ENCODE results near the gene POU2AF3. TPM values are rescaled to one million over a fixed set of nuclear protein-coding genes. Genes with fewer than 3 reads are reported as not detected.

Gene POU2AF3
- polyA plus RNA-seq, 1 donor (not counting 4 experiments of a cell fraction or from before 2014, with no cell fraction given): not detected

DNA sequence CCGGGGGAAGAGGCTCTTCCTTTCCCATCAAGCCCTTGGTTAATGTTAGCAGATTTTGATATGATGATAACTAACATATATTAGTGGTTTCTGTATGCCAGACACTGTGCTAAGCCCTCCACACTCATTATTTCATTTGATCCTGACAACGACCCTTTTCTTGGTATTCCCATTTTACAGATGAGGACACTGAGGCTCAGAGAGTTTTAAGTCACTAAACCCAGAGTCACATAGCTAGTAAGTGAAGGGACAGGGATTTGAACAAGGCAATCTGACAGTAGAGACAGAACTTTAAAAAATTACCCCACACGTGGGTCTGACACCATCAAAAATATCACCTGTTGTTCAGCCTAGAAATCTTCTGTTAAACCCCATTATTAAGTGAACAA is 58.3 kb downstream of the POU2AF3 start:
- Histone ChIP-seq H3K36me3 (ENCODE audit: control insufficient read depth in 2 of 2, extremely low read depth in 1 of 2, insufficient read depth in 2 of 2, low read length in 2 of 2) (no peaks in the 10 kb centered on the region), H3K27me3 (ENCODE audit: control insufficient read depth, extremely low read depth, insufficient read depth, low read length) (no peaks in the 10 kb centered on the region), H3K4me3 (ENCODE audit: control insufficient read depth in 2 of 3, extremely low read depth in 1 of 3, insufficient read depth in 2 of 3, low read depth in 1 of 3, low read length in 3 of 3) (no peak overlapping the region), H2AFZ (ENCODE audit: control insufficient read depth, low read length) (no peak overlapping the region), H3K79me2 (ENCODE audit: control insufficient read depth, insufficient read depth, low read length) (no peaks in the 10 kb centered on the region), H3K4me2 (ENCODE audit: control insufficient read depth, extremely low read depth, insufficient read depth, low read depth, low read length) (no peak overlapping the region), H3K9me3 (ENCODE audit: control insufficient read depth, low read depth, low read length) (no peaks in the 10 kb centered on the region), H3K4me1 (ENCODE audit: control insufficient read depth, extremely low read depth, insufficient read depth, low read length) (peaks cover 3% of the 10 kb centered on the region), H3K27ac (ENCODE audit: control insufficient read depth, insufficient read depth, low read length) (no peak overlapping the region), H3K9me1 (ENCODE audit: control insufficient read depth, extremely low read depth, insufficient read depth, low read length) (no peaks in the 10 kb centered on the region), H3K9ac (ENCODE audit: control insufficient read depth, extremely low read depth, insufficient read depth, low read length) (no peak overlapping the region), H4K20me1 (ENCODE audit: control insufficient read depth, extremely low read depth, insufficient read depth, low read length) (no peaks in the 10 kb centered on the region)
- dilution Hi-C loops (cut with MboI; ENCODE audit: extremely low pct_ligation_motif_present, low sequenced_read_pairs): no loop called here
- TF ChIP-seq EZH2 (IDR thresholded peaks at IDR 0.05; ENCODE audit: low read length): no peak
- DNase-seq (ENCODE audit: low read depth, low spot score): no peak
- FAIRE-seq: no peak

DNA sequence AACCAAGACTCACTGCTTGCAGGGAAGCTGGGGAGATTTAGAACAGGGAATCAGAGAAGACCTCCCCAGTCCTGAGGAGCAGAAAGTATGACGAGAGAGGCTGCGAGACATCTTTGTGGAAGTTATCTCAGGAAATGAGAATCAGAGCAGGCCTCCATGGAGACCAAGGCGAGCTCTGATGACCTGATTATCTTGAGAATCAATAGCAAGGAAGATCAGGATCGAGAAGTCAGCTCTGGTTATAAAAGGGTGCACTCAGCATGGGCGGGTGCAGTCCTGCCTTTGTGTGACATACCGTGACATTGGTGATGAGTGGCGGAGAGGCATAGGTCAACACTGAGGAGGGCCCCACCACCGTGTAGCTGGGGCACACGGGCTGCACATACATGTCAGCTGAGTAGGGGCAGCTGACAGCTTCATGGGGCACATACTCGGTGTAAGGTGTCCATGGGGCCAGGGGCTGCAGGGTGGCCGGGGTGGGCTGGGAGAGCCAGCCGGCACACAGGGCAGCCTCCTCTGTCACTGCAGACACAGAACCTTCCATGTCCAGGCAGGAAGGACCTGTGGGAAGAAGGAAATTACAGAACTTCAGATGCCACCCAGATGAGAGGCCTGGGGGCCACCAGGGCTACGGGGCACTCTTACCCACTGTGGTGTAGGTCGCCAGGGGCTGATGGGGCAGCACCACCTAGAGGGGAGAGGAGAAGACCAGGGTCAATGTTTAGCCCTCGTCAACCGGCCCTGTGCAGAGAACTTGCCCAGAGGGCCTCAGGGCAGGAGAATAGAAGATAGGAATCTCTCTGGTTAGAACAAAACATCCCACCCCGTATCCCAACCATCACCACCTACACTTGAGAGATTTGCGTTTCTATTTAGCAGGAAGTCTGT is 59.0 kb downstream of the POU2AF3 start:
- dilution Hi-C loops (cut with MboI; ENCODE audit: extremely low pct_ligation_motif_present, low sequenced_read_pairs): no loop called here
- DNase-seq (ENCODE audit: low read depth, low spot score) (no peak), FAIRE-seq (no peak)
- H3K36me3 ChIP-seq (ENCODE audit: control insufficient read depth in 2 of 2, extremely low read depth in 1 of 2, insufficient read depth in 2 of 2, low read length in 2 of 2): no peaks in the 10 kb centered on the region
- no peak overlapping the region for H3K27ac ChIP-seq (ENCODE audit: control insufficient read depth, insufficient read depth, low read length)
- no peak overlapping the region for H3K4me3 ChIP-seq (ENCODE audit: control insufficient read depth in 2 of 3, extremely low read depth in 1 of 3, insufficient read depth in 2 of 3, low read depth in 1 of 3, low read length in 3 of 3)
- H4K20me1 ChIP-seq (ENCODE audit: control insufficient read depth, extremely low read depth, insufficient read depth, low read length): no peaks in the 10 kb centered on the region
- H3K4me2 ChIP-seq (ENCODE audit: control insufficient read depth, extremely low read depth, insufficient read depth, low read depth, low read length): no peak overlapping the region
- no peaks in the 10 kb centered on the region for H3K9me1 ChIP-seq (ENCODE audit: control insufficient read depth, extremely low read depth, insufficient read depth, low read length)
- no peaks in the 10 kb centered on the region for H3K27me3 ChIP-seq (ENCODE audit: control insufficient read depth, extremely low read depth, insufficient read depth, low read length)
- no peaks in the 10 kb centered on the region for H3K79me2 ChIP-seq (ENCODE audit: control insufficient read depth, insufficient read depth, low read length)
- no peak overlapping the region for H2AFZ ChIP-seq (ENCODE audit: control insufficient read depth, low read length)
- peaks cover 3% of the 10 kb centered on the region for H3K4me1 ChIP-seq (ENCODE audit: control insufficient read depth, extremely low read depth, insufficient read depth, low read length)
- H3K9me3 ChIP-seq (ENCODE audit: control insufficient read depth, low read depth, low read length): no peaks in the 10 kb centered on the region
- TF ChIP-seq EZH2 (IDR thresholded peaks at IDR 0.05; ENCODE audit: low read length): no peak
- H3K9ac ChIP-seq (ENCODE audit: control insufficient read depth, extremely low read depth, insufficient read depth, low read length): no peak overlapping the region

Small RNA genes lying within 50 kb of the gene (small RNA-seq; reads per million reads assigned to genes)
- 0 reads per million in 3 experiments for gene MIR4491 (ENCODE audit: insufficient read length in 3 of 3, low read depth in 3 of 3, low replicate concordance in 1 of 3)

Other genes with a start within 250 kb of the POU2AF3 start
- not detected in 3 replicates for gene POU2AF2, start 52.8 kb upstream of the POU2AF3 start, polyA plus RNA-seq
- gene POU2AF1, start 80.7 kb downstream of the POU2AF3 start, polyA plus RNA-seq: 0.21 TPM in 1 of 3 replicates, not detected in the others
- 0.07 to 0.13 TPM (median 0.12 TPM) in 3 replicates for gene BTG4, start 213.8 kb downstream of the POU2AF3 start, polyA plus RNA-seq
- gene HOATZ, start 216.2 kb downstream of the POU2AF3 start, polyA plus RNA-seq: 0.11 TPM in 1 of 3 replicates, not detected in the others
- gene LAYN, start 242.2 kb downstream of the POU2AF3 start, polyA plus RNA-seq: 1.1 to 5.1 TPM (median 3.6 TPM) in 3 replicates

All from keratinocyte (primary cell).